Gastrocnemius medialis (tissue), 4 donors: Measurements from ENCODE around the gene SMARCAD1. TPM values are rescaled to one million over a fixed set of nuclear protein-coding genes. Genes with fewer than 3 reads are reported as not detected.

ENCODE experiments used
- ATAC-seq, 2 donors: fragments of 150-250 bp; one replicate each; pipeline ENCODE4 v1.9.1; 2016
- DNase-seq, 2 donors: peaks; one replicate each; pipeline ENCODE4 v3.0.0-alpha.2; 2019
- H3K27ac ChIP-seq, 4 donors: fragments of 200-600 bp; sonication (generic); 1 replicate in 1 of 4; 2 replicates in 3 of 4; pipeline ENCODE4 v1.5.1; 2016 to 2018; ENCODE audit warnings: mild to moderate bottlenecking in 2 of 4, moderate library complexity in 1 of 4
- H3K27me3 ChIP-seq, 3 donors: fragments of 200-600 bp; sonication (generic) in 2 of 3; 1 replicate in 1 of 3; 2 replicates in 2 of 3; pipeline versions ENCODE4 v1.5.1 to v1.6.0; 2016 to 2019; ENCODE audit warnings: mild to moderate bottlenecking in 1 of 3, moderate library complexity in 1 of 3
- H3K36me3 ChIP-seq, 2 donors: fragments of 200-600 bp; sonication (generic) in 1 of 2; one replicate each; pipeline ENCODE4 v1.5.1; 2017 to 2018
- H3K4me1 ChIP-seq, 2 donors: fragments of 200-600 bp; sonication (generic) in 1 of 2; one replicate each; pipeline ENCODE4 v1.5.1; 2016 to 2017; ENCODE audit warnings: mild to moderate bottlenecking in 2 of 2
- H3K4me3 ChIP-seq, 4 donors: fragments of 200-600 bp; sonication (generic) in 3 of 4; 1 replicate in 1 of 4; 2 replicates in 3 of 4; pipeline ENCODE4 v1.5.1; 2016 to 2019; ENCODE audit warnings: mild to moderate bottlenecking in 2 of 4
- H3K9me3 ChIP-seq, 3 donors: fragments of 200-600 bp; sonication (generic) in 2 of 3; 1 replicate in 1 of 3; 2 replicates in 2 of 3; pipeline ENCODE4 v1.5.1; 2016 to 2019
- CTCF ChIP-seq, 5 experiments: fragments of 450-650 bp in 3 of 5; fragments of 200-600 bp in 2 of 5; sonication (generic) in 2 of 5; IDR thresholded peaks in 4 of 5; conservative IDR thresholded peaks in 1 of 5; 1 replicate in 4 of 5; 2 replicates in 1 of 5; pipeline ENCODE4 v1.5.1; 2016 to 2019; ENCODE audit warnings: antibody characterized with exemption in 5 of 5, mild to moderate bottlenecking in 3 of 5, moderate library complexity in 3 of 5
- POLR2A ChIP-seq, 2 donors: fragments of 450-650 bp; IDR thresholded peaks; one replicate each; pipeline ENCODE4 v1.6.1; 2017; ENCODE audit warnings: antibody characterized with exemption in 2 of 2, mild to moderate bottlenecking in 2 of 2, moderate library complexity in 2 of 2
- in situ Hi-C, 4 donors: fragments of 200-750 bp; cut with MboI; loops; one replicate each; pipeline versions ENCODE4 v1.15.0 to v1.8.0; 2017; ENCODE audit warnings: low sequenced_read_pairs in 4 of 4
- intact Hi-C: fragments of 100-400 bp; cut with DNase I; formaldehyde crosslinking; loops from one replicate; pipeline ENCODE4 v1.15.1; 2023; ENCODE audit warnings: low total_unique reads
- total RNA-seq, 4 donors: library from RNA; depleted of rRNA; stranded (reverse); fragments of >200 nt; gene quantifications; one replicate each; pipeline versions ENCODE4 v1.1.0 to v1.2.3, GENCODE V29; 2016

The SMARCAD1 gene
- total RNA-seq, 4 donors from 2014 or later: 5.7 to 16.9 (median 8.0) TPM

DNA sequence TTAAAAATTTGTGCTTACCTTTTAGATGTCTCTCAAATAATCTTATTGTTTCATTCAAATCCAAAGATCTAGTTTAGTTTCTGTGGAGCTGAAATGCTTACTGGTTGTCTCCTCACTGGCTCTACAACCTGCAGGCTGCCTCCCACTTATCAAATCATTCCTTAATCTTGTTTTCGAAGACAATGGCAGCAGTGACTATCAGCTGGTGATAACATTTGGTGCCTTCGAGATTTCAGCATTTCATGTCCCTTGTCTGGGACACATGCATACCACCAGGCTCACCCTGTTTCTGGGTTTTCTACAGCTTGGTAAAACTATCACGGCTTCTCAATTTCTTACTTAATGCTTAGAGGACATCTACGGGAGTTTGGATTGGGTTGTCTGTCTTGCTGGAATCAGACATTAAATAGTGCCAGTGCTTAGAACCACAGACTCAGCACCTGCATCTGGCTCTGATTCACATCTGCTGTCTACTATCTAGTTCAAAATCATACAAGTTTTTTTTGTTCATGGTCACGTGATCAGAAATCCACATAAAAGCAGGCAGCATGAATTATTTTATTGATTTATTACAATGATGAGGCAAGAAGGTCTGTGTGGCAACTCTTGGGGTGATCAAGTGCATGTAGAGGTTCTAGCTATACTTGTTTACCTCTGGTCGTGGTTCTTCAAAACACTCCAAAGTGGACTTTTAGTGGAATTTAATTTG is 32.0 kb upstream of the SMARCAD1 start:
- Histone ChIP-seq H3K4me1 (no peaks in the 10 kb centered on the region), H3K36me3 (no peaks in the 10 kb centered on the region), H3K27ac (no peak overlapping the region), H3K4me3 (no peak overlapping the region), H3K27me3 (no peaks in the 10 kb centered on the region), H3K9me3 (no peaks in the 10 kb centered on the region)
- ATAC-seq: no peak
- in situ Hi-C loops: no loop called here
- intact Hi-C loops: no loop called here
- TF ChIP-seq POLR2A (IDR thresholded peaks at IDR 0.05): no peak
- no peak for TF ChIP-seq CTCF (IDR thresholded peaks at IDR 0.05 in 4 of 5, conservative IDR thresholded peaks at IDR 0.05 in 1 of 5)
- DNase-seq: no peak

DNA sequence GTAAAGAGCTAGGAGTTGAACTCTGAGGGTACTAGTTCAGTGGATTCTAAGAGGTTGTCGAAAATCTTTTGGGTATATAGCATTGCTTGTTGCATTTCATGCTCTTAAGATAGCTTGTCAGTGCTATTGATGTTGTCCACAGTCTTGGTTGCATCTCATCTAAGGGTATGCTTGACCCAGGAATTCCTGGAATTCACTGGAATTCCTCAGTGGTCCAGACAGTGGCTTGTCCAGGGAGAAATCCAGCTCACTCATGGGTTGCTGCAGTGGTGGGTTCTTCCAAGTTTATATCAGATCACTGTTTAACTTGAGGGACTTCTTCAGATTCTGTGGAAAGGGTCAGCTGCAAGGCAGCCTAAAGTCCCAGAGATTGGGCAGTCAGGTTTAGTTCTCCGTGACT is 29.8 kb upstream of the SMARCAD1 start:
- ATAC-seq (no peak), DNase-seq (no peak)
- in situ Hi-C loops: no loop called here
- intact Hi-C loops: no loop called here
- Histone ChIP-seq H3K27ac (no peak overlapping the region), H3K9me3 (no peaks in the 10 kb centered on the region), H3K27me3 (no peaks in the 10 kb centered on the region), H3K4me3 (no peak overlapping the region), H3K4me1 (no peaks in the 10 kb centered on the region), H3K36me3 (no peaks in the 10 kb centered on the region)
- TF ChIP-seq POLR2A (IDR thresholded peaks at IDR 0.05) (no peak), CTCF (IDR thresholded peaks at IDR 0.05 in 4 of 5, conservative IDR thresholded peaks at IDR 0.05 in 1 of 5) (no peak)

- ATAC-seq: no peak
These were observed 25.9 kb upstream of the SMARCAD1 start for GRCh38 chr4:94181815-94182214.

GRCh38 chr4:94202769-94203168 is 4.9 kb upstream of the SMARCAD1 start:
- ATAC-seq (no peak), DNase-seq (no peak)
- intact Hi-C loops: loop anchor here (10.0 kb wide), 1 partner anchor 392 kb away; no protein-coding TSS in a partner anchor
- no peaks in the 10 kb centered on the region for H3K4me1 ChIP-seq
- H3K9me3 ChIP-seq: no peaks in the 10 kb centered on the region
- in situ Hi-C loops: no loop called here
- no peak overlapping the region for H3K27ac ChIP-seq
- no peak overlapping the region for H3K4me3 ChIP-seq
- TF ChIP-seq POLR2A (IDR thresholded peaks at IDR 0.05) (no peak), CTCF (IDR thresholded peaks at IDR 0.05 in 4 of 5, conservative IDR thresholded peaks at IDR 0.05 in 1 of 5) (no peak)
- no peaks in the 10 kb centered on the region for H3K27me3 ChIP-seq
- no peaks in the 10 kb centered on the region for H3K36me3 ChIP-seq

More at GRCh38 chr4:94181815-94182214, 25.9 kb upstream of the SMARCAD1 start:
- Histone ChIP-seq H3K9me3 (no peaks in the 10 kb centered on the region), H3K4me3 (no peak overlapping the region), H3K36me3 (no peaks in the 10 kb centered on the region), H3K4me1 (no peaks in the 10 kb centered on the region), H3K27me3 (no peaks in the 10 kb centered on the region), H3K27ac (no peak overlapping the region)
- no peak for DNase-seq
- intact Hi-C loops (no loop called here), in situ Hi-C loops (no loop called here)
- no peak for TF ChIP-seq CTCF (IDR thresholded peaks at IDR 0.05 in 4 of 5, conservative IDR thresholded peaks at IDR 0.05 in 1 of 5)
